WTC11 (cell line): ENCODE data around the gene IPO11. TPM values are rescaled to one million over a fixed set of nuclear protein-coding genes. Genes with fewer than 3 reads are reported as not detected.

ENCODE experiments used
- ATAC-seq: fragments of 200-7000 bp; cut with Tn5 transposase; 2 replicates; pipeline ENCODE4 v1.10.0; 2021; ENCODE audit warnings: mild to moderate bottlenecking, moderate library complexity
- CTCF ChIA-PET: fragments of 300-600 bp; sonication (Branson Sonifier 250); formaldehyde crosslinking; loops from one replicate; lab custom pipeline; 2021; ENCODE audit warnings: antibody characterized with exemption; lab: Charles Lee
- POLR2A ChIA-PET: fragments of 350-600 bp; sonication (Branson Sonifier 250); formaldehyde crosslinking; loops from one replicate; lab custom pipeline; 2021; ENCODE audit warnings: antibody characterized with exemption; lab: Charles Lee
- DNase-seq: peaks from one replicate; pipeline ENCODE4 v3.0.0; 2021; ENCODE audit warnings: low spot score
- H3K27ac Mint-ChIP-seq: 2 replicates; pipeline ENCODE4 v1.8.0; 2021; ENCODE audit warnings: mixed read lengths
- H3K27me3 Mint-ChIP-seq: 2 replicates; pipeline ENCODE4 v1.8.0; 2021; ENCODE audit warnings: low read depth, mild to moderate bottlenecking, moderate library complexity, mixed read lengths
- H3K36me3 Mint-ChIP-seq: 2 replicates; pipeline ENCODE4 v1.8.0; 2021; ENCODE audit warnings: mixed read lengths
- H3K4me1 Mint-ChIP-seq: 2 replicates; pipeline ENCODE4 v1.8.0; 2022; ENCODE audit warnings: mixed read lengths
- H3K4me3 Mint-ChIP-seq: 2 replicates; pipeline ENCODE4 v1.8.0; 2021; ENCODE audit warnings: mild to moderate bottlenecking, moderate library complexity, mixed read lengths
- H3K9me3 Mint-ChIP-seq: 2 replicates; pipeline ENCODE4 v1.8.0; 2021; ENCODE audit warnings: mixed read lengths
- AFF4 ChIP-seq: sonication (generic); formaldehyde crosslinking; IDR thresholded peaks from 2 replicates; pipeline ENCODE4 v1.8.1; 2023; ENCODE audit warnings: mild to moderate bottlenecking, missing genetic modification reagents, borderline replicate concordance
- ATF2 ChIP-seq: sonication (generic); formaldehyde crosslinking; IDR thresholded peaks from 2 replicates; pipeline ENCODE4 v1.8.1; 2022; ENCODE audit warnings: low read depth, missing genetic modification reagents, borderline replicate concordance
- CBFB ChIP-seq: sonication (generic); formaldehyde crosslinking; IDR thresholded peaks from 2 replicates; pipeline ENCODE4 v1.8.1; 2022; ENCODE audit warnings: mild to moderate bottlenecking, low read depth, missing genetic modification reagents
- ELF4 ChIP-seq: sonication (generic); formaldehyde crosslinking; IDR thresholded peaks from 2 replicates; pipeline ENCODE4 v1.8.1; 2022; ENCODE audit warnings: low read depth, mild to moderate bottlenecking, moderate library complexity, missing genetic modification reagents
- GTF2I ChIP-seq: fragments of 250-450 bp; sonication (Bioruptor Pico); conservative IDR thresholded peaks from 2 replicates; pipeline ENCODE4 v1.4.0; 2021; ENCODE audit warnings: mild to moderate bottlenecking
- NFYB ChIP-seq: sonication (generic); formaldehyde crosslinking; conservative IDR thresholded peaks from 2 replicates; pipeline ENCODE4 v1.8.0; 2022; ENCODE audit warnings: low read depth, missing genetic modification reagents
- RELA ChIP-seq: sonication (generic); formaldehyde crosslinking; IDR thresholded peaks from 2 replicates; pipeline ENCODE4 v1.8.1; 2022; ENCODE audit warnings: missing genetic modification reagents, mild to moderate bottlenecking, borderline replicate concordance
- SP1 ChIP-seq: sonication (generic); formaldehyde crosslinking; conservative IDR thresholded peaks from 2 replicates; pipeline ENCODE4 v1.8.1; 2022; ENCODE audit warnings: missing genetic modification reagents
- ZNF138 ChIP-seq: sonication (generic); formaldehyde crosslinking; conservative IDR thresholded peaks from 2 replicates; pipeline ENCODE4 v1.8.1; 2022; ENCODE audit warnings: mild to moderate bottlenecking, moderate library complexity, missing genetic modification reagents
- ZNF317 ChIP-seq: sonication (generic); formaldehyde crosslinking; IDR thresholded peaks from 2 replicates; pipeline ENCODE4 v1.8.1; 2023; ENCODE audit warnings: low read depth, mild to moderate bottlenecking, moderate library complexity, missing genetic modification reagents, borderline replicate concordance
- ZNF423 ChIP-seq: fragments of 250-450 bp; sonication (Bioruptor Pico); IDR thresholded peaks from 2 replicates; pipeline ENCODE4 v2.1.2; 2022; ENCODE audit warnings: mild to moderate bottlenecking, moderate library complexity
- total RNA-seq: library from RNA; stranded (reverse); gene quantifications from 3 replicates; pipeline ENCODE4 v1.2.3, GENCODE V29; 2021
- TF ChIP-seq, protein P1 (sequence below): sonication (generic); formaldehyde crosslinking; IDR thresholded peaks from 2 replicates; pipeline ENCODE4 v1.8.0; 2023; ENCODE audit warnings: missing genetic modification reagents
- TF ChIP-seq, protein P2 (sequence below): sonication (generic); formaldehyde crosslinking; IDR thresholded peaks from 2 replicates; pipeline ENCODE4 v1.8.0; 2022; ENCODE audit warnings: mild to moderate bottlenecking, missing genetic modification reagents
- TF ChIP-seq, protein P3 (sequence below): sonication (generic); formaldehyde crosslinking; IDR thresholded peaks from 2 replicates; pipeline ENCODE4 v1.8.1; 2022; ENCODE audit warnings: low read depth, mild to moderate bottlenecking, moderate library complexity, missing genetic modification reagents, borderline replicate concordance
- TF ChIP-seq, protein P4 (sequence below): fragments of 250-450 bp; sonication (Bioruptor Pico); IDR thresholded peaks from 2 replicates; pipeline ENCODE4 v1.9.0; 2021; ENCODE audit warnings: mild to moderate bottlenecking
- TF ChIP-seq, protein P5 (sequence below): sonication (generic); formaldehyde crosslinking; conservative IDR thresholded peaks from 2 replicates; pipeline ENCODE4 v1.8.1; 2022; ENCODE audit warnings: mild to moderate bottlenecking, missing genetic modification reagents
- TF ChIP-seq, protein P6 (sequence below): fragments of 200-600 bp; IDR thresholded peaks from 2 replicates; pipeline ENCODE4 v1.8.0; 2022; ENCODE audit warnings: antibody characterized with exemption
- TF ChIP-seq, protein P7 (sequence below): sonication (generic); formaldehyde crosslinking; IDR thresholded peaks from 2 replicates; pipeline ENCODE4 v1.8.1; 2022; ENCODE audit warnings: missing genetic modification reagents, borderline replicate concordance

The IPO11 gene
- total RNA-seq, 1 experiment from 2014 or later = 61.9 TPM

GRCh38 chr5:62650197-62650596 lies 237.6 kb downstream of the IPO11 start:
- peaks cover 16% of the 10 kb centered on the region for H3K9me3 Mint-ChIP-seq
- no peaks in the 10 kb centered on the region; the same call in 1 of the 2 replicates for H3K27me3 Mint-ChIP-seq
- ChIA-PET CTCF (no interaction called here), POLR2A (no interaction called here)
- DNase-seq (no peak), ATAC-seq (peak; percentile 51)
- no peak overlapping the region for H3K27ac Mint-ChIP-seq
- H3K4me3 Mint-ChIP-seq = no peak overlapping the region
- TF ChIP-seq, protein P1, sequence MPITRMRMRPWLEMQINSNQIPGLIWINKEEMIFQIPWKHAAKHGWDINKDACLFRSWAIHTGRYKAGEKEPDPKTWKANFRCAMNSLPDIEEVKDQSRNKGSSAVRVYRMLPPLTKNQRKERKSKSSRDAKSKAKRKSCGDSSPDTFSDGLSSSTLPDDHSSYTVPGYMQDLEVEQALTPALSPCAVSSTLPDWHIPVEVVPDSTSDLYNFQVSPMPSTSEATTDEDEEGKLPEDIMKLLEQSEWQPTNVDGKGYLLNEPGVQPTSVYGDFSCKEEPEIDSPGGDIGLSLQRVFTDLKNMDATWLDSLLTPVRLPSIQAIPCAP (CRISPR knock-in tag) = no peak
- TF ChIP-seq, protein P2, sequence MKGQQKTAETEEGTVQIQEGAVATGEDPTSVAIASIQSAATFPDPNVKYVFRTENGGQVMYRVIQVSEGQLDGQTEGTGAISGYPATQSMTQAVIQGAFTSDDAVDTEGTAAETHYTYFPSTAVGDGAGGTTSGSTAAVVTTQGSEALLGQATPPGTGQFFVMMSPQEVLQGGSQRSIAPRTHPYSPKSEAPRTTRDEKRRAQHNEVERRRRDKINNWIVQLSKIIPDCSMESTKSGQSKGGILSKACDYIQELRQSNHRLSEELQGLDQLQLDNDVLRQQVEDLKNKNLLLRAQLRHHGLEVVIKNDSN (CRISPR knock-in tag) = no peak
- TF ChIP-seq RELA (CRISPR knock-in tag) (no peak), ATF2 (no peak), ZNF138 (CRISPR knock-in tag) (no peak), SP1 (CRISPR knock-in tag) (no peak), AFF4 (CRISPR knock-in tag) (no peak), CBFB (CRISPR knock-in tag) (no peak), GTF2I (CRISPR knock-in tag) (no peak), ZNF317 (no peak), NFYB (no peak), ELF4 (CRISPR knock-in tag) (no peak), ZNF423 (CRISPR knock-in tag) (no peak)
- TF ChIP-seq, protein P3, sequence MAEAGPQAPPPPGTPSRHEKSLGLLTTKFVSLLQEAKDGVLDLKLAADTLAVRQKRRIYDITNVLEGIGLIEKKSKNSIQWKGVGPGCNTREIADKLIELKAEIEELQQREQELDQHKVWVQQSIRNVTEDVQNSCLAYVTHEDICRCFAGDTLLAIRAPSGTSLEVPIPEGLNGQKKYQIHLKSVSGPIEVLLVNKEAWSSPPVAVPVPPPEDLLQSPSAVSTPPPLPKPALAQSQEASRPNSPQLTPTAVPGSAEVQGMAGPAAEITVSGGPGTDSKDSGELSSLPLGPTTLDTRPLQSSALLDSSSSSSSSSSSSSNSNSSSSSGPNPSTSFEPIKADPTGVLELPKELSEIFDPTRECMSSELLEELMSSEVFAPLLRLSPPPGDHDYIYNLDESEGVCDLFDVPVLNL = no peak
- TF ChIP-seq, protein P4, sequence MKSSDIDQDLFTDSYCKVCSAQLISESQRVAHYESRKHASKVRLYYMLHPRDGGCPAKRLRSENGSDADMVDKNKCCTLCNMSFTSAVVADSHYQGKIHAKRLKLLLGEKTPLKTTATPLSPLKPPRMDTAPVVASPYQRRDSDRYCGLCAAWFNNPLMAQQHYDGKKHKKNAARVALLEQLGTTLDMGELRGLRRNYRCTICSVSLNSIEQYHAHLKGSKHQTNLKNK (CRISPR knock-in tag) = no peak
- TF ChIP-seq, protein P5, sequence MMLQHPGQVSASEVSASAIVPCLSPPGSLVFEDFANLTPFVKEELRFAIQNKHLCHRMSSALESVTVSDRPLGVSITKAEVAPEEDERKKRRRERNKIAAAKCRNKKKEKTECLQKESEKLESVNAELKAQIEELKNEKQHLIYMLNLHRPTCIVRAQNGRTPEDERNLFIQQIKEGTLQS = no peak
- TF ChIP-seq, protein P6, sequence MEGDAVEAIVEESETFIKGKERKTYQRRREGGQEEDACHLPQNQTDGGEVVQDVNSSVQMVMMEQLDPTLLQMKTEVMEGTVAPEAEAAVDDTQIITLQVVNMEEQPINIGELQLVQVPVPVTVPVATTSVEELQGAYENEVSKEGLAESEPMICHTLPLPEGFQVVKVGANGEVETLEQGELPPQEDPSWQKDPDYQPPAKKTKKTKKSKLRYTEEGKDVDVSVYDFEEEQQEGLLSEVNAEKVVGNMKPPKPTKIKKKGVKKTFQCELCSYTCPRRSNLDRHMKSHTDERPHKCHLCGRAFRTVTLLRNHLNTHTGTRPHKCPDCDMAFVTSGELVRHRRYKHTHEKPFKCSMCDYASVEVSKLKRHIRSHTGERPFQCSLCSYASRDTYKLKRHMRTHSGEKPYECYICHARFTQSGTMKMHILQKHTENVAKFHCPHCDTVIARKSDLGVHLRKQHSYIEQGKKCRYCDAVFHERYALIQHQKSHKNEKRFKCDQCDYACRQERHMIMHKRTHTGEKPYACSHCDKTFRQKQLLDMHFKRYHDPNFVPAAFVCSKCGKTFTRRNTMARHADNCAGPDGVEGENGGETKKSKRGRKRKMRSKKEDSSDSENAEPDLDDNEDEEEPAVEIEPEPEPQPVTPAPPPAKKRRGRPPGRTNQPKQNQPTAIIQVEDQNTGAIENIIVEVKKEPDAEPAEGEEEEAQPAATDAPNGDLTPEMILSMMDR = no peak
- TF ChIP-seq, protein P7, sequence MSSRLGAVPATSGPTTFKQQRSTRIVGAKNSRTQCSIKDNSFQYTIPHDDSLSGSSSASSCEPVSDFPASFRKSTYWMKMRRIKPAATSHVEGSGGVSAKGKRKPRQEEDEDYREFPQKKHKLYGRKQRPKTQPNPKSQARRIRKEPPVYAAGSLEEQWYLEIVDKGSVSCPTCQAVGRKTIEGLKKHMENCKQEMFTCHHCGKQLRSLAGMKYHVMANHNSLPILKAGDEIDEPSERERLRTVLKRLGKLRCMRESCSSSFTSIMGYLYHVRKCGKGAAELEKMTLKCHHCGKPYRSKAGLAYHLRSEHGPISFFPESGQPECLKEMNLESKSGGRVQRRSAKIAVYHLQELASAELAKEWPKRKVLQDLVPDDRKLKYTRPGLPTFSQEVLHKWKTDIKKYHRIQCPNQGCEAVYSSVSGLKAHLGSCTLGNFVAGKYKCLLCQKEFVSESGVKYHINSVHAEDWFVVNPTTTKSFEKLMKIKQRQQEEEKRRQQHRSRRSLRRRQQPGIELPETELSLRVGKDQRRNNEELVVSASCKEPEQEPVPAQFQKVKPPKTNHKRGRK (CRISPR knock-in tag) = no peak
- peaks cover 21% of the 10 kb centered on the region for H3K4me1 Mint-ChIP-seq
- H3K36me3 Mint-ChIP-seq = peaks cover 11% of the 10 kb centered on the region
